ENCODE data around the gene CSNK1A1. TPM values are rescaled to one million over a fixed set of nuclear protein-coding genes. Genes with fewer than 3 reads are reported as not detected.
"Not testable (repeated sequence)": the region's sequence is repeated elsewhere in the genome, so short reads cannot be mapped to it uniquely, and the experiment has no call there.

Gene CSNK1A1
- total RNA-seq, 1 donor from 2014 or later = 180 TPM

DNA sequence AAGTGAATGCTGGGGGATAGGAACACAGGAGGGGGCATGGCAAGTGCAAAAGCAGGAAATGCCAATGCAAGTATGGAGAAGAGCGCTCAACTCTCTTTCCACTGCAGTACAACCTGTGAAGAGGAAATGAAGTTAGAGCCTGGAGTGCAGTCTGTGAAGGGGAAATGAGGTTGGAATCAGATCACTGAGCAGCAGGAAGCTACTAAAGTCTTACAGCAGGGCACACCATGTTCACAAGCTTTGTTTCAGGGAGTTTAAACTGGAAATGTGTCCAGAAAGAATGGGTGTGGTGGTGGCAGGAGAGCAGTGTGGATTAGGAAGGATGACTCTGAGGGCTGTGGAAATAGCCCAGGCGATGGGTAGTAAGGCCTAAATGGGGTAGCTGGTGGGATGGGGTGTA, 45.5 kb upstream of the CSNK1A1 start:
- H3K27me3 ChIP-seq (ENCODE audit: low read depth) = no peaks in the 10 kb centered on the region
- H3K4me3 ChIP-seq = no peak overlapping the region
- peaks cover 47% of the 10 kb centered on the region for H3K4me1 ChIP-seq
- DNase-seq = no peak
- H3K27ac ChIP-seq (replicated peaks) = peak overlapping the region; percentile 78
- peaks cover 30% of the 10 kb centered on the region for H3K36me3 ChIP-seq
- intact Hi-C loops (cut with micrococcal nuclease) = no loop called here
- no peaks in the 10 kb centered on the region for H3K9me3 ChIP-seq (replicated peaks)
- no peak for TF ChIP-seq CTCF (IDR thresholded peaks at IDR 0.05; ENCODE audit: borderline replicate concordance)

DNA sequence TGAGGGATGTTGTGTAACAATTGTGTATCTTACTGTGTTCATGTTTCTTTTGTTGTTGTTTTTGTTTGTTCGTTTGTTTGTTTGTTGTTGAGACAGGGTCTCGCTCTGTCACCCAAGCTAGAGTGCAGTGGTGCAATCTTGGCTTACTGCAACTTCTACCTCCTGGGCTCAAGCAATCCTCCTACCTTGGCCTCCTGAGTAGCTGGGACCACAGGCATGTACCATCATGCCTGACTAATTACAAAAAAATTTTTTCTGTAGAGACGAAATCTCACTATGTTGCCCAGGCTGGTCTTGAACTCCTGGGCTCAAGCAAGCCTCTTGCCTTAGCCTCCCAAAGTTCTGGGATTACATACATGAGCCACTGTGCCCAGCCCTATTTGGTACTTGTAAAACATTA, 43.9 kb upstream of the CSNK1A1 start:
- DNase-seq; H3K9me3 ChIP-seq (replicated peaks); H3K27me3 ChIP-seq (ENCODE audit: low read depth); intact Hi-C loops (cut with micrococcal nuclease); H3K4me3 ChIP-seq: not testable (repeated sequence)
- Histone ChIP-seq H3K4me1 (peaks cover 47% of the 10 kb centered on the region), H3K27ac (replicated peaks) (peak overlapping the region; percentile 78), H3K36me3 (peaks cover 20% of the 10 kb centered on the region)

DNA sequence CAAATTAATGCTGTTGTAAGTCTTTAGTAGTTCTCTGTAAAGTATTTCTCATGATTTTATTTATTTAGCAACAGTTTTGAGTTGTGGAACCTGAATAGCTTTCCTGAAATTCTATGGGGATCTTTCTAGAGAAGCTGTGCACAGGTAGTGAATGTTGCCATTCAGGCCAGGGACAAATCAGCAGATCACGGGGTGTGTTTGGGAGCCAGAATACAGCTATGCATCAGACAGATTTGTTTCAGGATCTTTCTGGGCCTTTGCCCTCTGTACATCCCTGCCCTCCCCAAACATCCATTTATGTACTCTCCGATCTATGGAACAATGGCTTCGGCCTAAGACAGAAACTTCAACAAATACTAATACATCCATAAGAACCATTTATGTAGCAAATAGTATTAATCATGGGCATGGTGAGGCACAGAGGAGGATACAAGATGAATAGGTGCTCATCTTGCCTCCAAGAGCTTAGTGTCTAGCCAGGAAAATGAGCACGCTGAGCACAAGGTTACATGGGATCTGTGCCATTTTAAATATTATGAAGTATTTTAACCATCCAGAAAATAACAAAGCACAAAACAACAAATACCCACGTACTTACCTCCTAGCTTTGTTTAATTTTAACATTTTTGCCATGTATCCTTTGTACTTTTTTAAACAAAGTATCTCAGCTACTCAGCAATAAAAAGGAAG, 43.1 kb upstream of the CSNK1A1 start:
- Histone ChIP-seq H3K36me3 (peaks cover 15% of the 10 kb centered on the region), H3K27ac (replicated peaks) (peak overlapping the region; percentile 78), H3K9me3 (replicated peaks) (no peaks in the 10 kb centered on the region), H3K27me3 (ENCODE audit: low read depth) (no peaks in the 10 kb centered on the region), H3K4me3 (no peak overlapping the region), H3K4me1 (peaks cover 43% of the 10 kb centered on the region)
- TF ChIP-seq CTCF (IDR thresholded peaks at IDR 0.05; ENCODE audit: borderline replicate concordance) = no peak
- DNase-seq = no peak
- intact Hi-C loops (cut with micrococcal nuclease) = no loop called here

GRCh38 chr5:149593370-149593769, 42.1 kb upstream of the CSNK1A1 start:
- TF ChIP-seq CTCF (IDR thresholded peaks at IDR 0.05; ENCODE audit: borderline replicate concordance) = no peak
- Histone ChIP-seq H3K9me3 (replicated peaks) (no peaks in the 10 kb centered on the region), H3K27me3 (ENCODE audit: low read depth) (no peaks in the 10 kb centered on the region), H3K4me3 (no peak overlapping the region), H3K27ac (replicated peaks) (no peak overlapping the region), H3K36me3 (peaks cover 8% of the 10 kb centered on the region), H3K4me1 (peaks cover 40% of the 10 kb centered on the region)
- intact Hi-C loops (cut with micrococcal nuclease) = no loop called here
- DNase-seq = no peak

- H3K9me3 ChIP-seq (replicated peaks) = no peaks in the 10 kb centered on the region
- H3K4me3 ChIP-seq = no peak overlapping the region
- H3K27me3 ChIP-seq (ENCODE audit: low read depth) = no peaks in the 10 kb centered on the region
- no peak for TF ChIP-seq CTCF (IDR thresholded peaks at IDR 0.05; ENCODE audit: borderline replicate concordance)
- peaks cover 3% of the 10 kb centered on the region for H3K36me3 ChIP-seq
- H3K4me1 ChIP-seq = peaks cover 24% of the 10 kb centered on the region
- peak overlapping the region; percentile 5 for H3K27ac ChIP-seq (replicated peaks)
- no peak for DNase-seq
- intact Hi-C loops (cut with micrococcal nuclease) = no loop called here
Observed at GRCh38 chr5:149588936-149589335, 37.7 kb upstream of the CSNK1A1 start.

DNA sequence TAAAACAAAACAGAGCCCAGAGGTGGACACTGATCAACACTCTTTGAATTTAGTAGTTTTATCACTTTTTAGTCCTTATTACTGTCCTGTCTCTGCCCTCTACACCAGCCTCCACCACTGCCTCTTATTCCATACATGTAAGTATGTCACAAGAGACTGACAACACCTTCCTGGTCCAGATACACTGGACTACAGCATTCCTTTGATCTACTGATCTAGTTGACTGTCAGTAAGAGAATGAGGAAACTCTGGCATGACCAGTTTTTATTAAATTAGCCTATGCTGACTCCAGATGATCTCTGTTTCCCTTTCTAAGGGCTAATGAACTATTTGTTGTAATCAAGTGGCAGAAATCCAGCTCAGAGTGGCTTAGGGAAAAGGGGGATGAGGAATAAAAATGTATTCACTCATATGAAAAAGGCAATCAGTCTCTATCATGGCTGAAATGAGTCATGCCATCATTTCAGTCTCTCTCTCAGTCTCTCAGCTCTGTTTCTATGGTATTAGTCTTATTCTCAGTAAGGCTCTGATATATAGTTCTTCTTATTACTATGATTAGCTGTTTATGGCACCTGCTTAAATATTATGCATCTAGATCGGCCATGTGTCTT, 35.6 kb upstream of the CSNK1A1 start:
- intact Hi-C loops (cut with micrococcal nuclease) = no loop called here
- DNase-seq = no peak
- TF ChIP-seq CTCF (IDR thresholded peaks at IDR 0.05; ENCODE audit: borderline replicate concordance) = no peak
- H3K27me3 ChIP-seq (ENCODE audit: low read depth) = no peaks in the 10 kb centered on the region
- peaks cover 44% of the 10 kb centered on the region for H3K4me1 ChIP-seq
- H3K27ac ChIP-seq (replicated peaks) = peak overlapping the region; percentile 22
- no peak overlapping the region for H3K4me3 ChIP-seq
- peaks cover 3% of the 10 kb centered on the region for H3K36me3 ChIP-seq
- no peaks in the 10 kb centered on the region for H3K9me3 ChIP-seq (replicated peaks)
